HUES6 (cell line): Measurements from ENCODE around the gene FOXP3.

Experiments
- H3K27ac ChIP-seq: 2 replicates; pipeline ENCODE4 v1.7.0; 2013; ENCODE audit warnings: low read depth, mild to moderate bottlenecking, low read length, inconsistent platforms
- H3K27me3 ChIP-seq: 2 replicates; pipeline ENCODE4 v1.6.1; 2013; ENCODE audit warnings: low read length; ENCODE audit not compliant: control insufficient read depth, insufficient read depth
- H3K36me3 ChIP-seq: 2 replicates; pipeline ENCODE4 v1.6.1; 2013; ENCODE audit warnings: low read length; ENCODE audit not compliant: control insufficient read depth, insufficient read depth
- H3K4me1 ChIP-seq: 2 replicates; pipeline ENCODE4 v1.6.1; 2013; ENCODE audit warnings: low read length; ENCODE audit not compliant: control insufficient read depth, insufficient read depth
- H3K4me3 ChIP-seq: 2 replicates; pipeline ENCODE4 v1.5.1; 2013; ENCODE audit warnings: low read depth, low read length
- H3K9ac ChIP-seq: one replicate; pipeline ENCODE4 v1.6.1; 2013; ENCODE audit warnings: mild to moderate bottlenecking, low read length
- H3K9me3 ChIP-seq: 2 replicates; pipeline ENCODE4 v1.6.1; 2013; ENCODE audit warnings: low read depth, low read length; ENCODE audit not compliant: control insufficient read depth, insufficient read depth

The FOXP3 gene

DNA sequence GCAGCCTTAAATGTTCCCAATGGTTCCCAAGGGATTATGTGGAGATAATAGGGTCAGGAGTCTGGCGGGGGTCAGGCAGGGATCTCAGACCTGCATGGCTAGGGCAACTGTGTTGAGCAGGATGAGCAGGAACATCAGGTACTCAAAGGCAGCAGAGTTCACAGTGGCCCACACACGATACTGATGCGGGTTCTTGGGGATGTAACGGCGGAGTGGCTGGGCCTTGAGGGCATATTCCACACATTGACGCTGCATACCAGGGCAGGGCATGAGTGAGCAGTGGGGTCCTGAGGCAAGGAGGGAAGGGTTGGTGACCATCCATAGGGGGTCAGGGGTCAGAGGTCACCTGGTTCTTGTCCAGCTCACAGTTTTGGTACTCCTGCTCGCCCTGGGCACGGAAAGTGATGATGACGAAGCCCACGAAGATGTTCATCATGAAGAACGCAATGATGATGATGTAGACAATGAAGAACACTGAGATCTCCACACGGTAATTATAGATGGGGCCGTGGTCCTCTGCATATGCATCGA, 49.4 kb downstream of the FOXP3 start:
- no peak overlapping the region for H3K9ac ChIP-seq
- no peak overlapping the region for H3K4me3 ChIP-seq
- peaks cover 5% of the 10 kb centered on the region; the same call in 1 of the 2 replicates for H3K27me3 ChIP-seq
- H3K9me3 ChIP-seq = peaks cover 34% of the 10 kb centered on the region; the same call in 1 of the 2 replicates
- H3K36me3 ChIP-seq = no peaks in the 10 kb centered on the region
- H3K4me1 ChIP-seq = 0 out of 2 replicates have a peak, but pooled peaks cover 1% of the 10 kb centered on the region
- H3K27ac ChIP-seq = no peak overlapping the region

- H3K9me3 ChIP-seq = peaks cover 30% of the 10 kb centered on the region; the same call in 1 of the 2 replicates
- H3K36me3 ChIP-seq = no peaks in the 10 kb centered on the region
- no peak overlapping the region for H3K9ac ChIP-seq
- H3K27me3 ChIP-seq = peaks cover 3% of the 10 kb centered on the region; the same call in 1 of the 2 replicates
- H3K4me1 ChIP-seq = 0 out of 2 replicates have a peak, but pooled peaks cover 4% of the 10 kb centered on the region
- no peak overlapping the region for H3K4me3 ChIP-seq
- no peak overlapping the region for H3K27ac ChIP-seq
Measured at GRCh38 chrX:49214416-49214815, 50.1 kb downstream of the FOXP3 start.

- Histone ChIP-seq H3K27ac (no peak overlapping the region), H3K27me3 (no peaks in the 10 kb centered on the region; the same call in 1 of the 2 replicates)
Measured at GRCh38 chrX:49212861-49213260, 51.6 kb downstream of the FOXP3 start.

DNA sequence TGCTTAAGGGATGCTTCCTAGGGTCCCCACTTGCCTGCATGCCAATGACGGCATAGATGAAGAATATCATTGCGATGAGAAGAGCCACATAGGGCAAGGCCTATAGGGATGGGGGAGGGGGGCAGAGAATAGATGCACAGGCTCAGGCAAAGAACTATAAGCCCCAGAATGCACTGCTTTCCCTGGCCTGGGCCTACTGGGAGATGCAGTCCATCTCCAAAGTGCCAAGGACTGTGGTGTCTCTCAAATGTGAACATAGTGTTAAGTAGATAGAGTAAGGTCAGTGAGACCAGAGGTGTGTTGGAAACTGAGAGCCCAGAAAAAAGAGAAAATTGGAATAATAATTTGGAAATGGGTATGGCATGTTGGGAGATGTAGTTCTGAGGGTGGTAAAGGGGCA, 52.3 kb downstream of the FOXP3 start:
- no peaks in the 10 kb centered on the region; the same call in 1 of the 2 replicates for H3K27me3 ChIP-seq
- no peak overlapping the region for H3K4me3 ChIP-seq
- no peaks in the 10 kb centered on the region for H3K36me3 ChIP-seq
- H3K27ac ChIP-seq = no peak overlapping the region
- peaks cover 20% of the 10 kb centered on the region; the same call in 1 of the 2 replicates for H3K9me3 ChIP-seq
- H3K4me1 ChIP-seq = 0 out of 2 replicates have a peak, but pooled peaks cover 4% of the 10 kb centered on the region
- no peak overlapping the region for H3K9ac ChIP-seq

More at GRCh38 chrX:49212861-49213260, 51.6 kb downstream of the FOXP3 start:
- no peaks in the 10 kb centered on the region for H3K36me3 ChIP-seq
- no peak overlapping the region for H3K9ac ChIP-seq
- 0 out of 2 replicates have a peak, but pooled peaks cover 4% of the 10 kb centered on the region for H3K4me1 ChIP-seq
- no peak overlapping the region for H3K4me3 ChIP-seq
- peaks cover 24% of the 10 kb centered on the region; the same call in 1 of the 2 replicates for H3K9me3 ChIP-seq

DNA sequence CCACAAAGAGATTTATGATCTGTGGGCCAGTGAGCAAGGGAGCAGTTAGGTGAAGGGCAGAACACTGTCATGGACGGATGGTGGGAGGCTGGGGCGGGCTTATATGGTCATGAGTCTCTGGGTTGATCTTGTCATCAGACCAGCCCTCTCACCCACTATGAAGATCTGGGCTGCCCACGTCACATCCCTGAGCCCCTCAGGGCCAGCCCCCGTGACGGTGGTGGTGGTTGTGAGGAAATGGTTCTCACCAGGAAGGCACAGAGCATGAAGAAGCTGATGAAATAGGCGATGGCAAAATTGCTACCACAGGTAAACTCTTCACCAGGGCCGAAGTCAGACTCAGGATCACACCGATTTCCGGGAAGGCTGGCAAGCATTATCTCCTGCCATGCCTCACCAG, 53.4 kb downstream of the FOXP3 start:
- Histone ChIP-seq H3K4me3 (no peak overlapping the region), H3K9me3 (peaks cover 18% of the 10 kb centered on the region; the same call in 1 of the 2 replicates), H3K9ac (no peak overlapping the region), H3K4me1 (0 out of 2 replicates have a peak, but pooled peaks cover 4% of the 10 kb centered on the region), H3K27me3 (no peaks in the 10 kb centered on the region; the same call in 1 of the 2 replicates), H3K27ac (no peak overlapping the region), H3K36me3 (no peaks in the 10 kb centered on the region)

DNA sequence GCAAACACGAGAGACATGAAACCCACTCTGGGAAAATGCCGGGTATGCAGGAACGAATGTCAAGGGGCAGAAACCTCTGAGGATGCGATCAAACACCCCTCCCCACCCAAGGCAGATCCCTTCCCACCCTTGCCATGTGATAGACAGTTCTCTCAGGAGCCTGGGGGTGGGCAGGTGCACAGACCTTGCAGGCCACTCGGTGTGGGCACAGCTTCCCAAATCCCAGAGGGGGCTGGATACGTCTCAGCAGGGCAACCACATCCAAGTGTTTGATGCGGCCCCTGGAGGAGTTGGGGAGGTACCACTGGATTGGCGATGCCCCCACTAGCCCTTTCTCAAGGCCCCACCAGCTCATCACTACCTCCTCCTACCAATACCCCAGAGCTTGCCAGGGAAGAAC, 54.1 kb downstream of the FOXP3 start:
- H3K4me3 ChIP-seq = no peak overlapping the region
- H3K36me3 ChIP-seq = no peaks in the 10 kb centered on the region
- no peak overlapping the region for H3K27ac ChIP-seq
- H3K4me1 ChIP-seq = peaks cover 4% of the 10 kb centered on the region; the same call in 1 of the 2 replicates
- no peaks in the 10 kb centered on the region; the same call in 1 of the 2 replicates for H3K27me3 ChIP-seq
- H3K9me3 ChIP-seq = peaks cover 23% of the 10 kb centered on the region; the same call in 1 of the 2 replicates
- no peak overlapping the region for H3K9ac ChIP-seq

- H3K36me3 ChIP-seq = no peaks in the 10 kb centered on the region
- peaks cover 4% of the 10 kb centered on the region; the same call in 1 of the 2 replicates for H3K4me1 ChIP-seq
- no peak overlapping the region for H3K27ac ChIP-seq
- H3K4me3 ChIP-seq = peak overlapping the region; percentile 27; the same call in 1 of the 2 replicates
- no peak overlapping the region for H3K9ac ChIP-seq
- peaks cover 20% of the 10 kb centered on the region; the same call in 1 of the 2 replicates for H3K9me3 ChIP-seq
- H3K27me3 ChIP-seq = no peaks in the 10 kb centered on the region; the same call in 1 of the 2 replicates
Measured at GRCh38 chrX:49209434-49210251, 54.9 kb downstream of the FOXP3 start.

- no peaks in the 10 kb centered on the region for H3K36me3 ChIP-seq
- H3K27ac ChIP-seq = no peak overlapping the region
- H3K4me3 ChIP-seq = no peak overlapping the region
- peaks cover 4% of the 10 kb centered on the region; the same call in 1 of the 2 replicates for H3K4me1 ChIP-seq
- no peaks in the 10 kb centered on the region; the same call in 1 of the 2 replicates for H3K27me3 ChIP-seq
- H3K9ac ChIP-seq = no peak overlapping the region
- H3K9me3 ChIP-seq = peaks cover 20% of the 10 kb centered on the region; the same call in 1 of the 2 replicates
Measured at GRCh38 chrX:49208399-49208798, 56.1 kb downstream of the FOXP3 start.

- Histone ChIP-seq H3K9ac (no peak overlapping the region), H3K27me3 (no peaks in the 10 kb centered on the region; the same call in 1 of the 2 replicates), H3K4me3 (no peak overlapping the region), H3K4me1 (peaks cover 4% of the 10 kb centered on the region; the same call in 1 of the 2 replicates), H3K36me3 (no peaks in the 10 kb centered on the region), H3K27ac (no peak overlapping the region), H3K9me3 (peaks cover 13% of the 10 kb centered on the region; the same call in 1 of the 2 replicates)
Measured at GRCh38 chrX:49206543-49206942, 58.0 kb downstream of the FOXP3 start.

GRCh38 chrX:49205443-49205842, 59.1 kb downstream of the FOXP3 start:
- Histone ChIP-seq H3K9me3 (peaks cover 5% of the 10 kb centered on the region; the same call in 1 of the 2 replicates), H3K27ac (no peak overlapping the region), H3K27me3 (no peaks in the 10 kb centered on the region; the same call in 1 of the 2 replicates), H3K36me3 (no peaks in the 10 kb centered on the region), H3K4me1 (peaks cover 7% of the 10 kb centered on the region), H3K4me3 (no peak overlapping the region), H3K9ac (no peak overlapping the region)
